ENCODE results near the gene ESRRB. TPM values are rescaled to one million over a fixed set of nuclear protein-coding genes. Genes with fewer than 3 reads are reported as not detected.

ESRRB gene
- total RNA-seq, 2 experiments from 2014 or later, result 0.47 TPM; not detected in 1

DNA sequence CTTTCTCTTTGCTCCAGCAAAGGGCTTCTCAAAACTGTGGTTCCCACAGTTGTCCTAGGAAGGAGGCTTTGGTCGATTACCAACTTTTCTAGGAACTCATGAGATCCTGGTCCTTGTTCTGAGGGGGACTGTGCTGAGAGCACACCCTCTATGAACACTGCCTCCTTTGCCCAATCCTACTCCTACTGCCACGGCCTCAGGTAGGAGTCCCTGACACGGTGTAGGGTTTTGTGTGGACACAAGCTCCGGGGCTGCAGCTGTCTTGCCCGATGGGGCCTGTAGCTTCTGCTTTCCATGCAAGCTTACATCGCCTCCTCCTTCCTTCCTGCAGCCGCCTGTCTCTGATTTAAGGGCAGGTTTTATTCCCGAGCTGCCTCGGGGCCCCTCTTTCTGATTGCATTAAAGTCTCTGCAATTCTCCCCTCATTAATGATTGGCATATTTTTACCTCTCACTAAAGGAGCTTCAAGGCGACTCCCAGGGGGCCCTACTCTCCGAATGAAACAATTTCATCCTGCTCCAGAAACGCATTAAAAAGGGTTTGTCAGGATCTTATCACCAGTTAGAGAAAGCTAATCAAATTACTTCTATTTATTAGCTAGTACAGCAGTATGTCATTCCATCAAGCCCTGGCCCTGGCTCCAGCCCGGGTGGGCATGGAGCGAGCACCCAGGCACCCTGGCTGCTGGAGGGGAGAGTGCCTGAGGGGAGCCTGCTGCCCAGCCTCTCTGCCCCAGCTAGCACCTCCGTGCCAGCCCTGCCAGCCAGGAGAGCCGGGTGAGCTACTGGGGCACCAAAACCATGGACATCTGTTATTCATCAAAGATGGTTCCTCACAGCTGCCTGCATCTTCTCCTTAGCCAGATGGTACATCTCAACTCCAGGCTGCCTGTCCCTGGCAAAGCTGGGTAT is 38.0 kb upstream of the ESRRB start:
- intact Hi-C loops (cut with micrococcal nuclease; ENCODE audit: unreplicated experiment), result no loop called here

DNA sequence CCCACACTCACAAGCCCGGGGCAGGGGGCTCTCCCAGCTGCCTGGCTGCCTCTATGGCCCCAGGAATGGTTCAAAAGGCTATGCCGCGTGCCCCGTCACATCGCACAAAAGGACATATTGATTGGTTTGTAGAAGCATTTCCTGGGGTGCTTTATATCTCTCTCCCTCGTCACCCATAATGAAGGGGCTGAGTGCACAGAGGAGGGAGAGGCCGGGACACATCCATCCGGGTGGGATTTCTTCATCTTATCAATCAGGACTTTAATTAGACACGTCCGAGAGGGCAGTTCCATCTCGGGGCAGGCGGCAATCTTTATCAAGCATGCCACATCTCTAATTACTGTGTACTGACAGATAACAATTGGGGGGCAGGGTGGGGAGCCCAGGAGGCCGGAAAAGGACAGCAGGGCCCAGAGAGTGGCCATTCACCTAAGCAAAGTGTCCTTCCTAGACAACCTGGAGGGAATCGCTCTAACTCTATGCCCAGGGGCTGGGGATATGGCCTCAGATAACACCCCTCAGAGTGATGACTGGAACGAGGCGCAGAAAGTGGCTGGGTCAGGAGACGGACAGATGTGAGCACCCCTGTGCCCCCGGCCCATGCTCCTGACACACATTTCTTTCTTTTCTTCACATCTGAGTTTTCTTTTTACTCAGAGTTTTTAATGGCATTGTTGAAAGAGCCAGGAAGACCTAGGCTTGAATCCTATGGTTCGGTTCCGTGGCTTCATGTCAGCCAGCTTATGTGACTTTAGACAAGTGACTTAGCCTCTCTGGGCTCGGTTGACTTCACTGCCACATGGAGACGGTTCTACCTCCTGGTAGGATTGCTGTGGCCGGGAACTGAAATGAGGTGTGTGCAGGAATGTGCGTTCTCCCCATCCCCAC is 36.0 kb upstream of the ESRRB start:
- BruUV-seq (replicated peaks), result no TSS peak
- CTCF ChIA-PET (ENCODE audit: unreplicated experiment), result no interaction called here

More for the DNA sequence above, 38.0 kb upstream of the ESRRB start:
- ChIA-PET POLR2A (no interaction called here), CTCF (ENCODE audit: unreplicated experiment) (no interaction called here)
- no peak overlapping the region for H3K4me2 ChIP-seq (ENCODE audit: low read length)
- H3K9me2 ChIP-seq (ENCODE audit: insufficient read depth, low read length), result no peaks in the 10 kb centered on the region
- H3K4me1 ChIP-seq (ENCODE audit: insufficient read depth, low read length, poor library complexity, severe bottlenecking), result no peaks in the 10 kb centered on the region
- no peaks in the 10 kb centered on the region for H4K20me1 ChIP-seq (ENCODE audit: insufficient read depth, low read length)
- BruUV-seq (replicated peaks), result no TSS peak
- no peaks in the 10 kb centered on the region for H3K36me3 ChIP-seq (ENCODE audit: insufficient read depth, low read length)
- no peaks in the 10 kb centered on the region for H3K79me2 ChIP-seq (ENCODE audit: insufficient read depth, low read depth, low read length)
- DNase-seq (ENCODE audit: low spot score), result no peak
- no peak overlapping the region for H3K27ac ChIP-seq (ENCODE audit: low read depth, low read length, poor library complexity, severe bottlenecking)
- no peak overlapping the region for H3K4me3 ChIP-seq (ENCODE audit: low read depth, low read length, poor library complexity, severe bottlenecking)
- no peak for TF ChIP-seq EZH2phosphoT487 (IDR thresholded peaks at IDR 0.05; ENCODE audit: borderline replicate concordance, low read depth, low read length)
- TF ChIP-seq, protein P1, sequence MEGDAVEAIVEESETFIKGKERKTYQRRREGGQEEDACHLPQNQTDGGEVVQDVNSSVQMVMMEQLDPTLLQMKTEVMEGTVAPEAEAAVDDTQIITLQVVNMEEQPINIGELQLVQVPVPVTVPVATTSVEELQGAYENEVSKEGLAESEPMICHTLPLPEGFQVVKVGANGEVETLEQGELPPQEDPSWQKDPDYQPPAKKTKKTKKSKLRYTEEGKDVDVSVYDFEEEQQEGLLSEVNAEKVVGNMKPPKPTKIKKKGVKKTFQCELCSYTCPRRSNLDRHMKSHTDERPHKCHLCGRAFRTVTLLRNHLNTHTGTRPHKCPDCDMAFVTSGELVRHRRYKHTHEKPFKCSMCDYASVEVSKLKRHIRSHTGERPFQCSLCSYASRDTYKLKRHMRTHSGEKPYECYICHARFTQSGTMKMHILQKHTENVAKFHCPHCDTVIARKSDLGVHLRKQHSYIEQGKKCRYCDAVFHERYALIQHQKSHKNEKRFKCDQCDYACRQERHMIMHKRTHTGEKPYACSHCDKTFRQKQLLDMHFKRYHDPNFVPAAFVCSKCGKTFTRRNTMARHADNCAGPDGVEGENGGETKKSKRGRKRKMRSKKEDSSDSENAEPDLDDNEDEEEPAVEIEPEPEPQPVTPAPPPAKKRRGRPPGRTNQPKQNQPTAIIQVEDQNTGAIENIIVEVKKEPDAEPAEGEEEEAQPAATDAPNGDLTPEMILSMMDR (conservative IDR thresholded peaks at IDR 0.05; ENCODE audit: low read length), result no peak
- no peak overlapping the region for H2AFZ ChIP-seq (ENCODE audit: low read length)
- H3K9me3 ChIP-seq (ENCODE audit: low read length), result no peaks in the 10 kb centered on the region

GRCh38 chr14:76343386-76343785 is 32.6 kb upstream of the ESRRB start:
- H3K4me3 ChIP-seq (ENCODE audit: low read depth, low read length, poor library complexity, severe bottlenecking), result no peak overlapping the region
- ChIA-PET POLR2A (interaction anchor here (0.6 to 0.7 kb wide), 2 partner anchors 9 to 26 kb away, joined by 3 to 4 read pairs; no protein-coding TSS in a partner anchor), CTCF (ENCODE audit: unreplicated experiment) (no interaction called here)

More for the DNA sequence above, 36.0 kb upstream of the ESRRB start:
- intact Hi-C loops (cut with micrococcal nuclease; ENCODE audit: unreplicated experiment), result no loop called here
- Histone ChIP-seq H4K20me1 (ENCODE audit: insufficient read depth, low read length) (no peaks in the 10 kb centered on the region), H3K4me2 (ENCODE audit: low read length) (no peak overlapping the region), H3K36me3 (ENCODE audit: insufficient read depth, low read length) (no peaks in the 10 kb centered on the region), H3K9me2 (ENCODE audit: insufficient read depth, low read length) (no peaks in the 10 kb centered on the region), H3K9me3 (ENCODE audit: low read length) (no peaks in the 10 kb centered on the region), H3K27ac (ENCODE audit: low read depth, low read length, poor library complexity, severe bottlenecking) (no peak overlapping the region), H3K79me2 (ENCODE audit: insufficient read depth, low read depth, low read length) (no peaks in the 10 kb centered on the region), H3K4me1 (ENCODE audit: insufficient read depth, low read length, poor library complexity, severe bottlenecking) (no peaks in the 10 kb centered on the region), H3K4me3 (ENCODE audit: low read depth, low read length, poor library complexity, severe bottlenecking) (no peak overlapping the region), H2AFZ (ENCODE audit: low read length) (no peak overlapping the region)
- POLR2A ChIA-PET, result interaction anchor here (0.6 kb wide), 1 partner anchor 291 kb away, joined by 4 read pairs; no protein-coding TSS in a partner anchor
- TF ChIP-seq EZH2phosphoT487 (IDR thresholded peaks at IDR 0.05; ENCODE audit: borderline replicate concordance, low read depth, low read length), result no peak
- DNase-seq (ENCODE audit: low spot score), result no peak

More at GRCh38 chr14:76343386-76343785, 32.6 kb upstream of the ESRRB start:
- intact Hi-C loops (cut with micrococcal nuclease; ENCODE audit: unreplicated experiment), result no loop called here
- H4K20me1 ChIP-seq (ENCODE audit: insufficient read depth, low read length), result no peaks in the 10 kb centered on the region
- no peaks in the 10 kb centered on the region for H3K9me2 ChIP-seq (ENCODE audit: insufficient read depth, low read length)
- H3K4me1 ChIP-seq (ENCODE audit: insufficient read depth, low read length, poor library complexity, severe bottlenecking), result no peaks in the 10 kb centered on the region
- H2AFZ ChIP-seq (ENCODE audit: low read length), result no peak overlapping the region
- H3K36me3 ChIP-seq (ENCODE audit: insufficient read depth, low read length), result no peaks in the 10 kb centered on the region
- BruUV-seq (replicated peaks), result no TSS peak
- H3K4me2 ChIP-seq (ENCODE audit: low read length), result no peak overlapping the region
- no peak for DNase-seq (ENCODE audit: low spot score)
- no peaks in the 10 kb centered on the region for H3K9me3 ChIP-seq (ENCODE audit: low read length)
- no peak overlapping the region for H3K27ac ChIP-seq (ENCODE audit: low read depth, low read length, poor library complexity, severe bottlenecking)
- TF ChIP-seq EZH2phosphoT487 (IDR thresholded peaks at IDR 0.05; ENCODE audit: borderline replicate concordance, low read depth, low read length), result no peak
- TF ChIP-seq, protein P1 (conservative IDR thresholded peaks at IDR 0.05; ENCODE audit: low read length), result no peak
- no peaks in the 10 kb centered on the region for H3K79me2 ChIP-seq (ENCODE audit: insufficient read depth, low read depth, low read length)
